HCT116 (cell line): ENCODE data around the gene CELA2A.

Source experiments
- CEBPB ChIP-seq: IDR thresholded peaks from 2 replicates; pipeline ENCODE4 v1.6.1; 2012; ENCODE audit warnings: low read depth
- CTCF ChIP-seq, 3 experiments: fragments of 200-600 bp in 1 of 3; sonication (generic) in 1 of 3; IDR thresholded peaks in 2 of 3; conservative IDR thresholded peaks in 1 of 3; 2 replicates each; pipeline ENCODE4 v1.5.1; 2012 to 2017; ENCODE audit warnings: low read depth in 2 of 3, low read length in 2 of 3, antibody characterized with exemption in 1 of 3, borderline replicate concordance in 1 of 3, control low read depth in 1 of 3, mild to moderate bottlenecking in 1 of 3, mixed read lengths in 1 of 3, mixed run types in 1 of 3, moderate library complexity in 1 of 3; ENCODE audit not compliant: insufficient read depth in 1 of 3
- EGR1 ChIP-seq: IDR thresholded peaks from 2 replicates; pipeline ENCODE4 v1.6.1; 2012; ENCODE audit warnings: low read depth
- EZH2 ChIP-seq: fragments of 200-600 bp; sonication (generic); IDR thresholded peaks from 2 replicates; pipeline ENCODE4 v1.6.1; 2017; ENCODE audit warnings: antibody characterized with exemption, mixed run types
- FOSL1 ChIP-seq: IDR thresholded peaks from 2 replicates; pipeline ENCODE4 v1.6.1; 2012; ENCODE audit warnings: low read depth
- POLR2A ChIP-seq: IDR thresholded peaks from 2 replicates; pipeline ENCODE4 v1.7.0; 2011; ENCODE audit warnings: borderline replicate concordance; ENCODE audit not compliant: insufficient read depth, insufficient read length; ENCODE audit errors: extremely low read depth
- POLR2AphosphoS5 ChIP-seq: IDR thresholded peaks from 2 replicates; pipeline ENCODE4 v1.6.1; 2011; ENCODE audit warnings: mild to moderate bottlenecking, low read depth, low read length, moderate library complexity
- RAD21 ChIP-seq: IDR thresholded peaks from 2 replicates; pipeline ENCODE4 v1.6.1; 2012; ENCODE audit warnings: low read depth, mild to moderate bottlenecking
- SIN3A ChIP-seq: IDR thresholded peaks from 2 replicates; pipeline ENCODE4 v1.6.1; 2012; ENCODE audit warnings: low read depth
- YY1 ChIP-seq: IDR thresholded peaks from 2 replicates; pipeline ENCODE4 v1.6.1; 2011; ENCODE audit warnings: low read length, low read depth, moderate library complexity, mild to moderate bottlenecking; ENCODE audit not compliant: insufficient replicate concordance; ENCODE audit errors: extremely low read depth
- ZNF274 ChIP-seq: fragments of 200-500 bp; sonication (Bioruptor generic); IDR thresholded peaks from 2 replicates; pipeline ENCODE4 v1.6.1; 2014; ENCODE audit warnings: mild to moderate bottlenecking, low read depth, low read length, inconsistent platforms
- TF ChIP-seq, protein P1 (sequence below): IDR thresholded peaks from 2 replicates; pipeline ENCODE4 v1.6.1; 2012

GRCh38 chr1:15513192-15513591 lies 56.7 kb downstream of the CELA2A start:
- TF ChIP-seq CTCF (IDR thresholded peaks at IDR 0.05 in 2 of 3, conservative IDR thresholded peaks at IDR 0.05 in 1 of 3; ENCODE audit: borderline replicate concordance in 1 of 3, insufficient read depth in 1 of 3, low read depth in 2 of 3, low read length in 2 of 3), result no peak
- TF ChIP-seq YY1, result no peak
- no peak for TF ChIP-seq EZH2
- no peak for TF ChIP-seq ZNF274
- no peak for TF ChIP-seq FOSL1
- TF ChIP-seq, protein P1, sequence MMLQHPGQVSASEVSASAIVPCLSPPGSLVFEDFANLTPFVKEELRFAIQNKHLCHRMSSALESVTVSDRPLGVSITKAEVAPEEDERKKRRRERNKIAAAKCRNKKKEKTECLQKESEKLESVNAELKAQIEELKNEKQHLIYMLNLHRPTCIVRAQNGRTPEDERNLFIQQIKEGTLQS, result no peak
- TF ChIP-seq POLR2A, result no peak
- TF ChIP-seq SIN3A, result no peak
- no peak for TF ChIP-seq RAD21
- no peak for TF ChIP-seq POLR2AphosphoS5
- no peak for TF ChIP-seq CEBPB
- TF ChIP-seq EGR1, result no peak
